ENCODE data around the gene STXBP1. TPM values are rescaled to one million over a fixed set of nuclear protein-coding genes. Genes with fewer than 3 reads are reported as not detected.

Gene STXBP1
- total and polyA plus RNA-seq, 2 of the 13 experiments (the other 11 are each of a cell fraction or from before 2014, with no cell fraction given) = 2.9 TPM

GRCh38 chr9:127734747-127735529, 122.9 kb downstream of the STXBP1 start, which contains the start of gene TOR2A (continued):
- peak; percentile 77; the same call in 1 of the 2 replicates for TF ChIP-seq CSRNP1 (CRISPR knock-in tag; IDR thresholded peaks at IDR 0.05)
- TF ChIP-seq SMYD3 (CRISPR knock-in tag; IDR thresholded peaks at IDR 0.05) = peak; percentile 26; the same call in 1 of the 2 replicates
- TF ChIP-seq POGK (CRISPR knock-in tag; conservative IDR thresholded peaks at IDR 0.05) = peak; percentile 68
- TF ChIP-seq ZNF552 (CRISPR knock-in tag; IDR thresholded peaks at IDR 0.05; ENCODE audit: borderline replicate concordance) = no peak
- TF ChIP-seq MTF2 (CRISPR knock-in tag; IDR thresholded peaks at IDR 0.05; ENCODE audit: borderline replicate concordance) = 0 out of 2 replicates have a peak, but pooled peaks have one; percentile 59
- TF ChIP-seq ZNF367 (CRISPR knock-in tag; IDR thresholded peaks at IDR 0.05; ENCODE audit: borderline replicate concordance) = no peak
- no peak for TF ChIP-seq ARNT (IDR thresholded peaks at IDR 0.05)
- peak; percentile 78; the same call in 1 of the 2 replicates for TF ChIP-seq MTA1 (CRISPR knock-in tag; IDR thresholded peaks at IDR 0.05; ENCODE audit: borderline replicate concordance)
- TF ChIP-seq TRAFD1 (CRISPR knock-in tag; IDR thresholded peaks at IDR 0.05; ENCODE audit: borderline replicate concordance) = no peak
- no peak for TF ChIP-seq ARHGAP35 (CRISPR knock-in tag; IDR thresholded peaks at IDR 0.05; ENCODE audit: borderline replicate concordance)
- TF ChIP-seq NRL (CRISPR knock-in tag; IDR thresholded peaks at IDR 0.05; ENCODE audit: borderline replicate concordance) = peak; percentile 49
- peak; percentile 50; the same call in 1 of the 2 replicates for TF ChIP-seq MXD1 (CRISPR knock-in tag; IDR thresholded peaks at IDR 0.05)
- TF ChIP-seq NFAT5 (CRISPR knock-in tag; IDR thresholded peaks at IDR 0.05) = 0 out of 2 replicates have a peak, but pooled peaks have one; percentile 47
- TF ChIP-seq CEBPG (CRISPR knock-in tag; IDR thresholded peaks at IDR 0.05) = no peak; the same call in 1 of the 2 replicates
- peak; percentile 65 for TF ChIP-seq SMC3 (IDR thresholded peaks at IDR 0.05; ENCODE audit: low read length)
- no peak; the same call in 1 of the 2 replicates for TF ChIP-seq ZNF543 (CRISPR knock-in tag; IDR thresholded peaks at IDR 0.05)
- no peak for TF ChIP-seq ZNF564 (CRISPR knock-in tag; IDR thresholded peaks at IDR 0.05)
- no peak; the same call in 1 of the 2 replicates for TF ChIP-seq POGZ (CRISPR knock-in tag; IDR thresholded peaks at IDR 0.05)

Measured in HepG2 (cell line).